WTC11 (cell line): ENCODE results near the gene TNPO1.

Source experiments
- CTCF ChIP-seq: fragments of 200-600 bp; IDR thresholded peaks from 2 replicates; pipeline ENCODE4 v1.8.0; 2022; ENCODE audit warnings: antibody characterized with exemption
- NR2C2 ChIP-seq: sonication (generic); formaldehyde crosslinking; IDR thresholded peaks from 2 replicates; pipeline ENCODE4 v1.8.0; 2022; ENCODE audit warnings: mild to moderate bottlenecking, missing genetic modification reagents
- ZNF281 ChIP-seq: sonication (generic); formaldehyde crosslinking; IDR thresholded peaks from 2 replicates; pipeline ENCODE4 v1.8.0; 2023; ENCODE audit warnings: mild to moderate bottlenecking, missing genetic modification reagents
- TF ChIP-seq, protein P1 (sequence below): sonication (generic); formaldehyde crosslinking; IDR thresholded peaks from 2 replicates; pipeline ENCODE4 v1.8.0; 2022; ENCODE audit warnings: mild to moderate bottlenecking, missing genetic modification reagents

GRCh38 chr5:72790186-72790585 is 26.3 kb upstream of the TNPO1 start:
- no peak for TF ChIP-seq CTCF
- TF ChIP-seq, protein P1, sequence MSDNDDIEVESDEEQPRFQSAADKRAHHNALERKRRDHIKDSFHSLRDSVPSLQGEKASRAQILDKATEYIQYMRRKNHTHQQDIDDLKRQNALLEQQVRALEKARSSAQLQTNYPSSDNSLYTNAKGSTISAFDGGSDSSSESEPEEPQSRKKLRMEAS (CRISPR knock-in tag) = no peak
- TF ChIP-seq ZNF281 = no peak
- no peak for TF ChIP-seq NR2C2 (CRISPR knock-in tag)
